Endothelial cell of umbilical vein (primary cell): ENCODE data around the gene NAV3. TPM values are rescaled to one million over a fixed set of nuclear protein-coding genes. Genes with fewer than 3 reads are reported as not detected.

Experiments
- BruUV-seq: library from RNA; stranded (reverse); fragments of 400-500 nt; replicated peaks from 2 replicates; lab custom pipeline; 2021; lab: Mats Ljungman, UMichigan
- CTCF ChIA-PET: fragments of 300-600, 350-600 bp; sonication (Branson Sonifier 250); formaldehyde crosslinking; loops from one replicate; lab custom pipeline; 2021; ENCODE audit warnings: antibody characterized with exemption, inconsistent platforms; lab: Charles Lee
- POLR2A ChIA-PET: fragments of 300-600, 350-600 bp; sonication (Branson Sonifier 250); formaldehyde crosslinking; loops from one replicate; lab custom pipeline; 2021; ENCODE audit warnings: antibody characterized with exemption, inconsistent platforms; lab: Charles Lee
- DNase-seq: peaks from one replicate; pipeline ENCODE4 v3.0.0-alpha.2; 2011; ENCODE audit warnings: low read depth, low spot score
- FAIRE-seq: peaks from 2 replicates; lab custom pipeline; 2011; peaks lifted over from hg19 to GRCh38; lab: Jason Lieb, UNC
- H2AFZ ChIP-seq: 2 replicates; pipeline ENCODE4 v1.6.0; 2012; ENCODE audit warnings: low read depth, low read length, control low read depth, inconsistent platforms
- H3K27ac ChIP-seq: 2 replicates; pipeline ENCODE4 v1.5.1; 2011; ENCODE audit warnings: low read depth, mild to moderate bottlenecking, control low read depth, low read length, moderate library complexity; ENCODE audit not compliant: insufficient read depth
- H3K27me3 ChIP-seq, 2 experiments: 2 replicates each; pipeline versions ENCODE4 v1.6.0 to v1.6.1; 2011; ENCODE audit warnings: low read length in 2 of 2, mixed read lengths in 1 of 2; ENCODE audit not compliant: control insufficient read depth in 2 of 2, insufficient read depth in 2 of 2
- H3K36me3 ChIP-seq, 2 experiments: 2 replicates in 1 of 2; 3 replicates in 1 of 2; pipeline ENCODE4 v1.5.1; 2011; ENCODE audit warnings: low read length in 2 of 2, mild to moderate bottlenecking in 1 of 2, moderate library complexity in 1 of 2; ENCODE audit not compliant: control insufficient read depth in 2 of 2, insufficient read depth in 2 of 2; ENCODE audit errors: extremely low read depth in 1 of 2
- H3K4me1 ChIP-seq: 3 replicates; pipeline ENCODE4 v1.5.1; 2011; ENCODE audit warnings: mild to moderate bottlenecking, low read length; ENCODE audit not compliant: control insufficient read depth, insufficient read depth; ENCODE audit errors: extremely low read depth
- H3K4me2 ChIP-seq: 2 replicates; pipeline ENCODE4 v1.6.1; 2011; ENCODE audit warnings: low read length, control low read depth, mixed read lengths; ENCODE audit not compliant: insufficient read depth
- H3K4me3 ChIP-seq, 3 experiments: fragments of 200-600 bp in 1 of 3; sonication (generic), shearing (Covaris generic) in 1 of 3; replicated peaks in 1 of 3; 2 replicates each; pipeline ENCODE4 v1.5.1; 2011 to 2016; ENCODE audit warnings: control low read depth in 3 of 3, low read length in 3 of 3, mild to moderate bottlenecking in 2 of 3, inconsistent platforms in 1 of 3, low read depth in 1 of 3, moderate library complexity in 1 of 3; ENCODE audit not compliant: insufficient read depth in 1 of 3
- H3K79me2 ChIP-seq: 2 replicates; pipeline ENCODE4 v1.6.0; 2012; ENCODE audit warnings: low read length, inconsistent platforms; ENCODE audit not compliant: control insufficient read depth, insufficient read depth
- H3K9ac ChIP-seq: replicated peaks from 2 replicates; pipeline ENCODE3; 2011; ENCODE audit warnings: low read length, control low read depth; ENCODE audit not compliant: insufficient read depth; ENCODE audit errors: extremely low read depth
- H3K9me1 ChIP-seq: replicated peaks from 3 replicates; pipeline ENCODE4 v1.6.0; 2011; ENCODE audit warnings: mild to moderate bottlenecking, low read length; ENCODE audit not compliant: control insufficient read depth, insufficient read depth; ENCODE audit errors: extremely low read depth
- H3K9me3 ChIP-seq: replicated peaks from 2 replicates; pipeline ENCODE4 v1.5.1; 2012; ENCODE audit warnings: low read length, inconsistent platforms; ENCODE audit not compliant: control insufficient read depth, insufficient read depth
- H4K20me1 ChIP-seq: replicated peaks from 2 replicates; pipeline ENCODE3; 2011; ENCODE audit warnings: mild to moderate bottlenecking, low read length; ENCODE audit not compliant: control insufficient read depth, insufficient read depth; ENCODE audit errors: extremely low read depth
- CTCF ChIP-seq, 2 donors: IDR thresholded peaks; 1 replicate in 1 of 2; 2 replicates in 1 of 2; pipeline ENCODE4 v1.5.1; 2011; ENCODE audit warnings: low read length in 2 of 2, mild to moderate bottlenecking in 2 of 2, moderate library complexity in 2 of 2, control low read depth in 1 of 2, inconsistent platforms in 1 of 2, low read depth in 1 of 2; ENCODE audit not compliant: insufficient read depth in 1 of 2; ENCODE audit errors: extremely low read depth in 1 of 2
- EZH2 ChIP-seq: IDR thresholded peaks from 2 replicates; pipeline ENCODE4 v1.6.1; 2012; ENCODE audit warnings: borderline replicate concordance, low read depth, mild to moderate bottlenecking, moderate library complexity, low read length, inconsistent platforms; ENCODE audit not compliant: severe bottlenecking
- FOS ChIP-seq: IDR thresholded peaks from 2 replicates; pipeline ENCODE4 v1.6.1; 2011; ENCODE audit warnings: mild to moderate bottlenecking, low read length, moderate library complexity, borderline replicate concordance; ENCODE audit not compliant: insufficient read depth
- GATA2 ChIP-seq: IDR thresholded peaks from 2 replicates; pipeline ENCODE4 v1.7.0; 2011; ENCODE audit warnings: low read depth, mild to moderate bottlenecking, moderate library complexity, mixed read lengths, low read length; ENCODE audit not compliant: insufficient read length, insufficient read depth
- POLR2A ChIP-seq: IDR thresholded peaks from 2 replicates; pipeline ENCODE4 v1.6.1; 2012; ENCODE audit warnings: low read depth, mild to moderate bottlenecking, control low read depth, low read length
- dilution Hi-C: fragments of 300-500 bp; cut with MboI; formaldehyde crosslinking; loops from one replicate; pipeline ENCODE4 v1.15.0; 2019; ENCODE audit warnings: low sequenced_read_pairs; ENCODE audit not compliant: extremely low pct_ligation_motif_present
- intact Hi-C: fragments of 100-400 bp; cut with micrococcal nuclease; formaldehyde crosslinking; loops from one replicate; pipeline ENCODE4 v1.10.0; 2022
- polyA plus RNA-seq, 4 experiments: library from polyadenylated mRNA; depleted of rRNA in 3 of 4; stranded (reverse) in 3 of 4; unstranded in 1 of 4; fragments of >200 nt; gene quantifications; 2 replicates each; pipeline versions ENCODE4 v1.2.1 to v1.2.3, GENCODE V29; 2011 to 2012; ENCODE audit warnings: missing spikeins in 1 of 4
- total RNA-seq: library from RNA; stranded (reverse); gene quantifications from 2 replicates; pipeline ENCODE4 v1.2.3, GENCODE V29; 2021
- TF ChIP-seq, protein P1 (sequence below): IDR thresholded peaks from 2 replicates; pipeline ENCODE4 v1.6.1; 2011; ENCODE audit not compliant: insufficient read depth, insufficient read length

The NAV3 gene
- total and polyA plus RNA-seq, 2 donors (not counting 3 experiments of a cell fraction or from before 2014, with no cell fraction given): 6.7 to 40.1 TPM

- no peak for TF ChIP-seq CTCF (IDR thresholded peaks at IDR 0.05; ENCODE audit: extremely low read depth in 1 of 2, insufficient read depth in 1 of 2, low read depth in 1 of 2, low read length in 2 of 2)
- TF ChIP-seq, protein P1, sequence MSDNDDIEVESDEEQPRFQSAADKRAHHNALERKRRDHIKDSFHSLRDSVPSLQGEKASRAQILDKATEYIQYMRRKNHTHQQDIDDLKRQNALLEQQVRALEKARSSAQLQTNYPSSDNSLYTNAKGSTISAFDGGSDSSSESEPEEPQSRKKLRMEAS: no peak
- TF ChIP-seq FOS: no peak
- no peak for TF ChIP-seq POLR2A
- TF ChIP-seq EZH2: no peak
- TF ChIP-seq GATA2: no peak
- Histone ChIP-seq H3K27ac (no peak overlapping the region), H2AFZ (no peak overlapping the region), H3K4me3 (no peak overlapping the region), H3K9me1 (no peaks in the 10 kb centered on the region), H3K9me3 (no peaks in the 10 kb centered on the region), H3K4me1 (no peaks in the 10 kb centered on the region), H3K79me2 (peaks cover 37% of the 10 kb centered on the region), H3K9ac (no peak overlapping the region), H3K27me3 (no peaks in the 10 kb centered on the region), H4K20me1 (no peaks in the 10 kb centered on the region), H3K36me3 (peaks cover 0 to 4% of the 10 kb centered on the region in 2 experiments), H3K4me2 (no peak overlapping the region)
- BruUV-seq: no TSS peak
- DNase-seq (no peak), FAIRE-seq (no peak)
- CTCF ChIA-PET: no interaction called here
- dilution Hi-C loops: no loop called here
- intact Hi-C loops: no loop called here
- POLR2A ChIA-PET: no interaction called here
Observed at GRCh38 chr12:77963576-77964178, 133.0 kb downstream of the NAV3 start.
